NOMO-1 treated with DMSO at 0.1 percent for 48 hours (cell line): ENCODE measurements around the gene ENTREP3.
"Not testable (repeated sequence)": the region's sequence is repeated elsewhere in the genome, so short reads cannot be mapped to it uniquely, and the experiment has no call there.

ENCODE experiments used
- DNase-seq: peaks from one replicate; lab custom pipeline; 2025; ENCODE audit not compliant: unreplicated experiment; lab: John Stamatoyannopoulos, UW

The ENTREP3 gene

GRCh38 chr1:155255243-155256007 lies at the start of gene ENTREP3:
Gene ENTREP3 (minus strand): TSS chr1:155255483. CDS start chr1:155254877, 606 bp downstream.
- DNase-seq = peak; percentile 48

GRCh38 chr1:155304558-155305063 lies 49.3 kb upstream of the ENTREP3 start:
- no peak for DNase-seq

GRCh38 chr1:155301342-155301841 lies 46.1 kb upstream of the ENTREP3 start, which contains the start of gene PKLR:
Gene PKLR (minus strand): TSS chr1:155301438. CDS start chr1:155301395, 43 bp downstream.
- no peak for DNase-seq

- DNase-seq = no peak
Observed at GRCh38 chr1:155300553-155301329, 45.5 kb upstream of the ENTREP3 start.

GRCh38 chr1:155300024-155300423 lies 44.7 kb upstream of the ENTREP3 start:
- no peak for DNase-seq

- no peak for DNase-seq
Observed at GRCh38 chr1:155297384-155297783, 42.1 kb upstream of the ENTREP3 start.

- no peak for DNase-seq
Observed at GRCh38 chr1:155296661-155297060, 41.4 kb upstream of the ENTREP3 start.

- no peak for DNase-seq
Observed at GRCh38 chr1:155295942-155296267, 40.6 kb upstream of the ENTREP3 start.

- DNase-seq = no peak
Observed at GRCh38 chr1:155295183-155295941, 40.1 kb upstream of the ENTREP3 start.

- no peak for DNase-seq
Observed at GRCh38 chr1:155294520-155295182, 39.4 kb upstream of the ENTREP3 start.

GRCh38 chr1:155293086-155293749 lies 37.9 kb upstream of the ENTREP3 start:
- DNase-seq = no peak

GRCh38 chr1:155291006-155291405 lies 35.7 kb upstream of the ENTREP3 start:
- DNase-seq = not testable (repeated sequence)

- no peak for DNase-seq
Observed at GRCh38 chr1:155287987-155288543, 32.8 kb upstream of the ENTREP3 start.

GRCh38 chr1:155286544-155286943 lies 31.3 kb upstream of the ENTREP3 start:
- no peak for DNase-seq

- no peak for DNase-seq
Observed at GRCh38 chr1:155285631-155286044, 30.4 kb upstream of the ENTREP3 start.

- DNase-seq = no peak
Observed at GRCh38 chr1:155285063-155285462, 29.8 kb upstream of the ENTREP3 start.

GRCh38 chr1:155284476-155284875 lies 29.2 kb upstream of the ENTREP3 start:
- DNase-seq = no peak

- no peak for DNase-seq
Observed at GRCh38 chr1:155282488-155283091, 27.3 kb upstream of the ENTREP3 start.

GRCh38 chr1:155279268-155279667 lies 24.0 kb upstream of the ENTREP3 start:
- no peak for DNase-seq
